ENCODE measurements around the gene FMN2.

The FMN2 gene

DNA sequence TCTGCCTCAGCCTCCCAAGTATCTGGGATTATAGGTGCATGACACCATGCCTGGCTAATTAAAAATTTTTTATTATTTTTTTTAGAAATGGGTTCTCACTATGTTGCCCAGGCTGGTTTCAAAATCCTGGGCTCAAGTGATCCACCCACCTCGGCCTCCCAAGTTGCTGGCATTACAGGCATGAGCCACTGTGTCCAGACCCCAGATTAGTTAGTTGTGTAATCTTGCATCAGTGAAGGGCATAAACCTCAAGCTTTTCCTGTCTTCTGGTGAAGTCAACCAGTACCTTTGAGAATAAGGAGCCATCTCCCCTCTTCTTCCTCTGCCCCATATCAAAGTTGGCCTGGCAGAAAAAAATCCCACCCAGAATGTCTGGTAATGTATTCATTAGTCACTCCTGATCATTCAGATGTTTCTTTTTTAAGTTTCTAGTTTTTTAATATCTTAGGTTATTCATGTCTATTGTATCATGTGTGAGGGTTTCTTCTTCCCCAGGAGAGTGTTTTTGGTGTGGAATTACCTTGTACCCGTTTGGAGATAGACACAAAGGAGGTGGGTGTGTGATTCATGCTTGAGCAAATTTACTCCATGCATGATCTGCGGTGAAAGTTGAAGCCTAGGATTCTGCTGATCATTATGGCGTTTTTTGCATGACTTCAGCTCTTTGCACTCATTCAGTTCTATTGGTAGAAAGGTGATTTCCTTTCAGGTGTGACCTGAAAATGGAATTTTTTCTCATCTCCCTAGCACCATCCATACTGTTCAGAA lies 144.0 kb downstream of the FMN2 start:
- Histone ChIP-seq H3K9me3 (ENCODE audit: control insufficient read depth, low read length) (no peaks in the 10 kb centered on the region), H3K27me3 (ENCODE audit: control insufficient read depth, insufficient read depth, low read length) (no peaks in the 10 kb centered on the region), H3K4me1 (peaks cover 5% of the 10 kb centered on the region), H3K36me3 (ENCODE audit: control insufficient read depth, insufficient read depth, low read length) (no peaks in the 10 kb centered on the region), H3K27ac (no peak overlapping the region), H2AFZ (no peak overlapping the region), H3K9ac (no peak overlapping the region), H3K4me3 (ENCODE audit: low read depth, low read length) (no peak overlapping the region), H3K79me2 (no peaks in the 10 kb centered on the region), H3K4me2 (ENCODE audit: low read length) (peak overlapping the region; percentile 17)
- no peak for TF ChIP-seq CTCF (IDR thresholded peaks at IDR 0.05)

DNA sequence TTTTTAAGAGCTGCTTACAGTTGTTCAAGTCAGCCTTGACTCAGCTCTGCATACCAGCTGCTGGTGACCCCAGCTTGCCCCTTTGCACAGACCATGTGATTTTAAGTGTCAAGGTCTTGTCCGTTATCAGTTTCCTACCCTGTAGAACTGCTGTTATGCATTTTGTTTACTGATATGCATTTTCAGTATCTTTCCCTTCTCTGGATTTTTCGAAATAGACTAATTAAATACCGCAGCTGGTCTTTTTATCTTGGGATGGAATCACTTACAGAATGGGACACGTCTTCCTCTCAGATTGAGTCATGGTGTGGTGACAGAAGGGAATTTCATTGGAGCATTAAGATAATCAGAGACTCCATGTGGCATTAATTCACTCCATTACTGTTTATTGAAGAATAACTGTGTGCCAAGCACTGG lies 145.6 kb downstream of the FMN2 start:
- H2AFZ ChIP-seq, result no peak overlapping the region
- H3K9me3 ChIP-seq (ENCODE audit: control insufficient read depth, low read length), result no peaks in the 10 kb centered on the region
- no peaks in the 10 kb centered on the region for H3K36me3 ChIP-seq (ENCODE audit: control insufficient read depth, insufficient read depth, low read length)
- no peak overlapping the region for H3K4me3 ChIP-seq (ENCODE audit: low read depth, low read length)
- peak overlapping the region; percentile 28 for H3K4me2 ChIP-seq (ENCODE audit: low read length)
- H3K79me2 ChIP-seq, result no peaks in the 10 kb centered on the region
- no peaks in the 10 kb centered on the region for H3K27me3 ChIP-seq (ENCODE audit: control insufficient read depth, insufficient read depth, low read length)
- peaks cover 5% of the 10 kb centered on the region for H3K4me1 ChIP-seq
- H3K27ac ChIP-seq, result no peak overlapping the region
- H3K9ac ChIP-seq, result no peak overlapping the region
- TF ChIP-seq CTCF (IDR thresholded peaks at IDR 0.05), result no peak

DNA sequence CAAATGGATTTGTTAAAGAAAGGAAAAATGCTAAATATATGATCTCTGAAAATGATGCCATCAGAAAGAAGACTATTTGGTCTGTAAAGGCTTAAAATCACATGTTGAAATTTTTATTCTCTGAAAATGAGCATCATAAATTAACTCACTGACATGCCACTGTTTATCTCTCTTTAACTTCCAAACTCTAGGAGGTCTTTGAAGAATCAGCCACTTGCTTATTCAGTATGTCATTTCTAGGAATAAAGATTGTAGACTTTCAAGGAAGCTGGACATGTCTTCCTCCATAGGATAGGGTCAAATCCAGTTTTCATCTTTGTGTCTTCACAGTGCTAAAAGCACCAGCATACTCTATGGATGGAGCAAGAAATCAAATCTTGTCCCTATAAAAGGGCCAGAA lies 147.6 kb downstream of the FMN2 start:
- Histone ChIP-seq H3K9ac (no peak overlapping the region), H3K27ac (no peak overlapping the region), H3K4me3 (ENCODE audit: low read depth, low read length) (no peak overlapping the region), H3K27me3 (ENCODE audit: control insufficient read depth, insufficient read depth, low read length) (no peaks in the 10 kb centered on the region), H3K79me2 (no peaks in the 10 kb centered on the region), H3K36me3 (ENCODE audit: control insufficient read depth, insufficient read depth, low read length) (no peaks in the 10 kb centered on the region), H3K4me2 (ENCODE audit: low read length) (no peak overlapping the region), H3K9me3 (ENCODE audit: control insufficient read depth, low read length) (no peaks in the 10 kb centered on the region), H2AFZ (no peak overlapping the region), H3K4me1 (peaks cover 10% of the 10 kb centered on the region)
- no peak for TF ChIP-seq CTCF (IDR thresholded peaks at IDR 0.05)

DNA sequence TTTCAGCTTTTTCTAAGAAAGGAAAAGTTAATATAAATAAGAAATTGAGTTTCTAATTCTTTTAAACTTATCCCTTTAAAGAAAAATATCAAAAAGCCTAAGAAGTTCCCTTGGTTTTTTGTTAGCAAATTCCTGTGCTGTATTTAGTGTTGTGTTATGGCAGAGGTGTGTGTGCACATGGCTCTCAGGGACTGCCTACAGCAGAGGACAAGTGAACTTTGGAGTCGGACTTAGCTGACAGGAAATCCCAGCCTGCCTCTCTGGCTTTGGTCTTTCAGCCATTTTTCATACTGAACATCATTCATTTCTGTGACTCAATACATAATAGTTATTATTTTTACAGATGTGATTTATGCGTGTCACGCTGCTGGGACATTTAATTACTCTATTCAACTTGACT lies 149.6 kb downstream of the FMN2 start:
- Histone ChIP-seq H3K27me3 (ENCODE audit: control insufficient read depth, insufficient read depth, low read length) (no peaks in the 10 kb centered on the region), H3K4me1 (peaks cover 5% of the 10 kb centered on the region), H2AFZ (no peak overlapping the region), H3K9ac (no peak overlapping the region), H3K4me3 (ENCODE audit: low read depth, low read length) (no peak overlapping the region), H3K27ac (no peak overlapping the region), H3K79me2 (no peaks in the 10 kb centered on the region), H3K9me3 (ENCODE audit: control insufficient read depth, low read length) (no peaks in the 10 kb centered on the region), H3K36me3 (ENCODE audit: control insufficient read depth, insufficient read depth, low read length) (no peaks in the 10 kb centered on the region), H3K4me2 (ENCODE audit: low read length) (no peak overlapping the region)
- no peak for TF ChIP-seq CTCF (IDR thresholded peaks at IDR 0.05)

- Histone ChIP-seq H3K4me2 (ENCODE audit: low read length) (peak overlapping the region; percentile 15), H3K4me3 (ENCODE audit: low read depth, low read length) (no peak overlapping the region), H3K36me3 (ENCODE audit: control insufficient read depth, insufficient read depth, low read length) (no peaks in the 10 kb centered on the region), H3K4me1 (peaks cover 5% of the 10 kb centered on the region), H3K9me3 (ENCODE audit: control insufficient read depth, low read length) (no peaks in the 10 kb centered on the region), H2AFZ (no peak overlapping the region), H3K27ac (no peak overlapping the region), H3K27me3 (ENCODE audit: control insufficient read depth, insufficient read depth, low read length) (no peaks in the 10 kb centered on the region), H3K9ac (no peak overlapping the region), H3K79me2 (no peaks in the 10 kb centered on the region)
- no peak for TF ChIP-seq CTCF (IDR thresholded peaks at IDR 0.05)
Measured at GRCh38 chr1:240242601-240243144, 151.0 kb downstream of the FMN2 start.
